ENCODE data around the gene MTG2. TPM values are rescaled to one million over a fixed set of nuclear protein-coding genes. Genes with fewer than 3 reads are reported as not detected.
A peak's percentile ranks its signal among the peaks of the same experiment; 100 is the strongest.

MTG2 gene
- total and polyA plus RNA-seq, 2 of the 13 experiments (the other 11 are each of a cell fraction or from before 2014, with no cell fraction given): 20.4 to 37.8 TPM

GRCh38 chr20:62208795-62209755 lies 26.2 kb downstream of the MTG2 start (continued):
- TF ChIP-seq THAP7 (CRISPR knock-in tag; IDR thresholded peaks at IDR 0.05) (no peak; the same call in 1 of the 2 replicates), SIX1 (CRISPR knock-in tag; IDR thresholded peaks at IDR 0.05; ENCODE audit: borderline replicate concordance) (peak; percentile 92), ZNF850 (CRISPR knock-in tag; conservative IDR thresholded peaks at IDR 0.05) (no peak), NFIB (CRISPR knock-in tag; IDR thresholded peaks at IDR 0.05; ENCODE audit: borderline replicate concordance) (no peak), RFX5 (IDR thresholded peaks at IDR 0.05; ENCODE audit: low read depth, low read length) (no peak), MTA3 (CRISPR knock-in tag; IDR thresholded peaks at IDR 0.05) (no peak), CEBPG (CRISPR knock-in tag; IDR thresholded peaks at IDR 0.05) (0 out of 2 replicates have a peak, but pooled peaks have one; percentile 19), ZXDC (CRISPR knock-in tag; IDR thresholded peaks at IDR 0.05) (no peak), ZSCAN5A (CRISPR knock-in tag; IDR thresholded peaks at IDR 0.05; ENCODE audit: borderline replicate concordance) (no peak), ATF6 (CRISPR knock-in tag; conservative IDR thresholded peaks at IDR 0.05) (no peak), SIN3A (IDR thresholded peaks at IDR 0.05; ENCODE audit: borderline replicate concordance, low read depth, low read length) (no peak), SNAI1 (CRISPR knock-in tag; IDR thresholded peaks at IDR 0.05; ENCODE audit: borderline replicate concordance) (no peak), HNF4G (IDR thresholded peaks at IDR 0.05; ENCODE audit: borderline replicate concordance, low read depth, low read length) (no peak), HNF4G (CRISPR knock-in tag; IDR thresholded peaks at IDR 0.05; ENCODE audit: borderline replicate concordance, low read depth) (0 out of 2 replicates have a peak, but pooled peaks have one; percentile 45), BCL6 (CRISPR knock-in tag; IDR thresholded peaks at IDR 0.05) (no peak), ZUFSP (CRISPR knock-in tag; IDR thresholded peaks at IDR 0.05; ENCODE audit: borderline replicate concordance) (no peak), FOXP4 (CRISPR knock-in tag; IDR thresholded peaks at IDR 0.05) (0 out of 2 replicates have a peak, but pooled peaks have one; percentile 24)

Data from HepG2 (cell line).